Sigmoid colon (tissue), 7 donors: ENCODE data around the gene RELL1. TPM values are rescaled to one million over a fixed set of nuclear protein-coding genes. Genes with fewer than 3 reads are reported as not detected.

Experiments used
- DNase-seq: peaks from one replicate; pipeline ENCODE4 v3.0.0-alpha.2; 2019
- H3K27ac ChIP-seq, 4 donors: fragments of 200-600 bp; sonication (generic); one replicate each; pipeline ENCODE4 v1.5.1; 2016 to 2019; ENCODE audit warnings: mild to moderate bottlenecking in 1 of 4
- H3K27me3 ChIP-seq, 3 donors: fragments of 200-600 bp; sonication (generic); one replicate each; pipeline ENCODE4 v1.5.1; 2019; ENCODE audit warnings: mild to moderate bottlenecking in 1 of 3
- H3K36me3 ChIP-seq, 4 donors: fragments of 200-600 bp; sonication (generic); one replicate each; pipeline ENCODE4 v1.5.1; 2016 to 2019
- H3K4me1 ChIP-seq, 4 donors: fragments of 200-600 bp; sonication (generic); one replicate each; pipeline ENCODE4 v1.5.1; 2017 to 2019
- H3K4me3 ChIP-seq, 4 donors: fragments of 200-600 bp; sonication (generic); one replicate each; pipeline ENCODE4 v1.5.1; 2017 to 2019; ENCODE audit warnings: mild to moderate bottlenecking in 2 of 4, moderate library complexity in 1 of 4
- H3K9me3 ChIP-seq, 4 donors: fragments of 200-600 bp in 3 of 4; sonication (generic) in 3 of 4; one replicate each; pipeline versions ENCODE4 v1.5.1 to v1.6.1; 2013 to 2019
- EP300 ChIP-seq, 4 donors: sonication (generic); formaldehyde crosslinking; IDR thresholded peaks; one replicate each; pipeline ENCODE4 v1.6.1; 2017; ENCODE audit warnings: antibody characterized with exemption in 4 of 4
- POLR2A ChIP-seq, 2 donors: fragments of 450-650 bp; IDR thresholded peaks; one replicate each; pipeline ENCODE4 v1.6.1; 2016; ENCODE audit warnings: antibody characterized with exemption in 2 of 2, mild to moderate bottlenecking in 2 of 2, moderate library complexity in 2 of 2
- POLR2AphosphoS5 ChIP-seq, 4 donors: sonication (generic); formaldehyde crosslinking; IDR thresholded peaks; one replicate each; pipeline ENCODE4 v1.6.1; 2017; ENCODE audit warnings: antibody characterized with exemption in 4 of 4
- WGBS, 2 donors: extraction: QIAGEN DNeasy Blood & Tissue Kit; methylation state at CpG; one replicate each; pipeline ENCODE4 v1.1.7; 2013; 5-methylcytosine and 5-hydroxymethylcytosine counted together
- intact Hi-C: fragments of 100-400 bp; cut with DNase I; formaldehyde crosslinking; loops from one replicate; pipeline ENCODE4 v1.15.1; 2023
- polyA plus RNA-seq, 3 donors: library from polyadenylated mRNA; stranded (reverse); fragments of 200-250 nt; gene quantifications; one replicate each; pipeline ENCODE4 v1.2.3, GENCODE V29; 2013
- small RNA-seq, 3 donors: library from RNA; depleted of rRNA; stranded (forward); fragments of <200 nt; gene quantifications; one replicate each; pipeline ENCODE3, GENCODE V24; 2016
- total RNA-seq, 4 donors: library from RNA; depleted of rRNA; stranded (reverse); fragments of >200 nt; gene quantifications; one replicate each; pipeline ENCODE4 v1.1.0, GENCODE V29; 2016
- TF ChIP-seq, protein P1 (sequence below), 4 experiments: fragments of 450-650 bp in 3 of 4; fragments of 200-600 bp in 1 of 4; IDR thresholded peaks; one replicate each; pipeline ENCODE4 v1.5.1; 2016 to 2019; ENCODE audit warnings: antibody characterized with exemption in 4 of 4, mild to moderate bottlenecking in 3 of 4, moderate library complexity in 2 of 4
- donor health status: healthy with polysubstance abuse.
- donor health status: Bipolar disorder and iron deficiency.
- donor health status: healthy.

Gene RELL1
- total and polyA plus RNA-seq, 7 donors = 4.2 to 63.2 (median 38.8) TPM

DNA sequence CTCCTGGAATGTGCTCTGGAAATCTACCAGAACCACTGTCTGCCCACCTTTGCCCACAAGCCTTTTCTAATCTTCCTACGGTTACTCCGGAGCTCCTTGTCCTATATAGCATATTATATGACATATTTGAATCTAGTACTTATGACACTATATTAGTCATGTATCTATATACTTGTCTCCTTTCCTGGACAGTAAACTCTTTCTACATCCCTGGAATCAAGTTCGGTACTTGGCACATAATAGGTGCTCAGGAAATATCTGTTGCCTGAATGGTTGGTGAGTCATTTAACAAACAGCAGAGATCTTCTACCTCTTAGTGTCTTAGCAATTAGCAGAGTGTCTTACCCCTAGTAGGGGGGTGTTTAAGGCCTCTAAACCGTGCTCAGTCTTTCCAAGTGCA, 123.6 kb downstream of the RELL1 start:
- 77 to 79% methylated on average over 4 of the region's 4 CpGs for WGBS, 2 donors
- intact Hi-C loops = no loop called here

DNA sequence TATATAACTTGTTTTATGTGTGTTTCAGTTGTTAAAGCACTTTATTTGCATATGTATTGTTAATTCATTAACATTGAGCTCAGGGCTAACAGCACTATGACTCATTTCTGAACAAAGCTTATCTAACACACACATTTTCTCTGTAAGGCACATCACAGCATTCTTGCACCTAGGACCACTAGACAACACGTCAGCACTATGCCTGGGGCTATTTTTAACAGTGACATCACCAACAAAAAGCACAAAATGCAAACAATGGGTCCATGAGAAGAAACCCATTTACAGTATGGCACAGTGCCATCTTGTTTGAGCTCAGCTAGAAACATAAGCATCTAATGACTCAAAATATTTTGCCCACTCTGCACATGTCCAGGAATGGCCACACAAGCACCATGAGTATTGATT, 124.4 kb downstream of the RELL1 start:
- H3K36me3 ChIP-seq = no peaks in the 10 kb centered on the region
- H3K9me3 ChIP-seq = no peaks in the 10 kb centered on the region
- DNase-seq = no peak
- 44 to 67% methylated on average over 1 of the region's 1 CpG for WGBS, 2 donors
- intact Hi-C loops = no loop called here
- TF ChIP-seq POLR2A (IDR thresholded peaks at IDR 0.05) (no peak), EP300 (IDR thresholded peaks at IDR 0.05) (no peak), POLR2AphosphoS5 (IDR thresholded peaks at IDR 0.05) (no peak)
- TF ChIP-seq, protein P1, sequence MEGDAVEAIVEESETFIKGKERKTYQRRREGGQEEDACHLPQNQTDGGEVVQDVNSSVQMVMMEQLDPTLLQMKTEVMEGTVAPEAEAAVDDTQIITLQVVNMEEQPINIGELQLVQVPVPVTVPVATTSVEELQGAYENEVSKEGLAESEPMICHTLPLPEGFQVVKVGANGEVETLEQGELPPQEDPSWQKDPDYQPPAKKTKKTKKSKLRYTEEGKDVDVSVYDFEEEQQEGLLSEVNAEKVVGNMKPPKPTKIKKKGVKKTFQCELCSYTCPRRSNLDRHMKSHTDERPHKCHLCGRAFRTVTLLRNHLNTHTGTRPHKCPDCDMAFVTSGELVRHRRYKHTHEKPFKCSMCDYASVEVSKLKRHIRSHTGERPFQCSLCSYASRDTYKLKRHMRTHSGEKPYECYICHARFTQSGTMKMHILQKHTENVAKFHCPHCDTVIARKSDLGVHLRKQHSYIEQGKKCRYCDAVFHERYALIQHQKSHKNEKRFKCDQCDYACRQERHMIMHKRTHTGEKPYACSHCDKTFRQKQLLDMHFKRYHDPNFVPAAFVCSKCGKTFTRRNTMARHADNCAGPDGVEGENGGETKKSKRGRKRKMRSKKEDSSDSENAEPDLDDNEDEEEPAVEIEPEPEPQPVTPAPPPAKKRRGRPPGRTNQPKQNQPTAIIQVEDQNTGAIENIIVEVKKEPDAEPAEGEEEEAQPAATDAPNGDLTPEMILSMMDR (IDR thresholded peaks at IDR 0.05) = no peak
- H3K4me3 ChIP-seq = no peak overlapping the region
- H3K4me1 ChIP-seq = no peaks in the 10 kb centered on the region
- no peaks in the 10 kb centered on the region for H3K27me3 ChIP-seq
- H3K27ac ChIP-seq = no peak overlapping the region

More for the DNA sequence above, 123.6 kb downstream of the RELL1 start:
- Histone ChIP-seq H3K27me3 (no peaks in the 10 kb centered on the region), H3K4me3 (no peak overlapping the region), H3K27ac (no peak overlapping the region), H3K9me3 (no peaks in the 10 kb centered on the region), H3K4me1 (no peaks in the 10 kb centered on the region), H3K36me3 (no peaks in the 10 kb centered on the region)
- DNase-seq = no peak
- TF ChIP-seq POLR2A (IDR thresholded peaks at IDR 0.05) (no peak), POLR2AphosphoS5 (IDR thresholded peaks at IDR 0.05) (no peak), EP300 (IDR thresholded peaks at IDR 0.05) (no peak)
- TF ChIP-seq, protein P1 (IDR thresholded peaks at IDR 0.05) = no peak

DNA sequence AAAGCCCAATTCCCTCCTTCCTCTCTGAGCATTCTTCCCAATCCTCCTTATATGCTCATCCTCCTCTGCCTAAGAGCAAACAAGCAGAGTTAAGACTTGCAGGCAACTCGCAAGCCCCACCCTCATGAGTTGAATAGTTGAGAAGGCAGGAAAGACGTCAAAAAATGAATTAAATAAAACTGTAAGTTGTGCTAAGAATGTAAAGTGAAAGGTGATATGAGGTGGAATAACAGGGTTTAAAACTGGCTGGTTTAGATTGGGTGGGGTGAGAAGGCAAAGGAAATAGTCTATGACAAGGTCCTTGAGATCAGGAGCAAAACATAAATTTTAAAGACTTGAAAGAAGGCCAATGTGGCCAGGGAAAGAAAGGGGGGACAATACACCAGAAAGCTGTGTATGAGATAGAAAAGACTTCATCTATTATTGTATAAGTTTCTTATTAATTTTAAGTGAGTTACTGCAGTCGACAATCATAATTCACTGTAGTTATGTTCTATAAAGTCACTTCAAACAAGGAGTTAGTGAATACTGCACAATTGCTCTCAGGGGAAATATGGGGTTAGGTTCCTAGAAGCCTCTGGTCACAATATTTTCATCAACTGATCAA, 124.9 kb downstream of the RELL1 start:
- H3K9me3 ChIP-seq = no peaks in the 10 kb centered on the region
- TF ChIP-seq POLR2AphosphoS5 (IDR thresholded peaks at IDR 0.05) = no peak
- TF ChIP-seq, protein P1 (IDR thresholded peaks at IDR 0.05) = no peak
- no peak for TF ChIP-seq EP300 (IDR thresholded peaks at IDR 0.05)
- TF ChIP-seq POLR2A (IDR thresholded peaks at IDR 0.05) = no peak
- no peak overlapping the region for H3K4me3 ChIP-seq
- no peaks in the 10 kb centered on the region for H3K27me3 ChIP-seq
- no peaks in the 10 kb centered on the region for H3K36me3 ChIP-seq
- no peak overlapping the region for H3K27ac ChIP-seq
- 62 to 68% methylated on average over 3 of the region's 3 CpGs for WGBS, 2 donors
- intact Hi-C loops = no loop called here
- no peak for DNase-seq
- H3K4me1 ChIP-seq = no peaks in the 10 kb centered on the region

Small RNAs within 50 kb of the gene (small RNA-seq; reads per million reads assigned to genes)
- gene RF00019 = 0 reads per million in 3 donors

Other genes with a start within 250 kb of the RELL1 start
- 10 to 100 TPM; 30.0 to 42.3 (median 33.8) TPM for gene PGM2, start 140.3 kb upstream of the RELL1 start, total RNA-seq
- gene PGM2, start 140.3 kb upstream of the RELL1 start, polyA plus RNA-seq = 10 to 100 TPM in 2 of 3 donors, 1 to 10 TPM in 1; 7.2 to 15.6 (median 13.9) TPM
- 100 to 1,000 TPM; 253 to 450 (median 404) TPM for gene TBC1D1, start 204.7 kb upstream of the RELL1 start, total RNA-seq
- gene TBC1D1, start 204.7 kb upstream of the RELL1 start, polyA plus RNA-seq = 10 to 100 TPM; 31.2 to 56.7 (median 40.0) TPM